HG03039 (cell line): ENCODE results near the gene COQ8A.

Experiments
- ATAC-seq: cut with Tn5 transposase; IDR thresholded peaks from one replicate; pipeline ENCODE4 v1.9.1; 2021; ENCODE audit warnings: mild to moderate bottlenecking, moderate library complexity; ENCODE audit not compliant: unreplicated experiment

The COQ8A gene

GRCh38 chr1:226940029-226940805 is at the start of gene COQ8A:
Gene COQ8A, plus strand, starts transcription at chr1:226940294. Its CDS starts 21,092 bp downstream, at chr1:226961386.
- peak; percentile 98 for ATAC-seq

- no peak for ATAC-seq
Observed at GRCh38 chr1:226890331-226891108, 49.6 kb upstream of the COQ8A start.

- no peak for ATAC-seq
Observed at GRCh38 chr1:226891346-226891745, 48.7 kb upstream of the COQ8A start.

DNA sequence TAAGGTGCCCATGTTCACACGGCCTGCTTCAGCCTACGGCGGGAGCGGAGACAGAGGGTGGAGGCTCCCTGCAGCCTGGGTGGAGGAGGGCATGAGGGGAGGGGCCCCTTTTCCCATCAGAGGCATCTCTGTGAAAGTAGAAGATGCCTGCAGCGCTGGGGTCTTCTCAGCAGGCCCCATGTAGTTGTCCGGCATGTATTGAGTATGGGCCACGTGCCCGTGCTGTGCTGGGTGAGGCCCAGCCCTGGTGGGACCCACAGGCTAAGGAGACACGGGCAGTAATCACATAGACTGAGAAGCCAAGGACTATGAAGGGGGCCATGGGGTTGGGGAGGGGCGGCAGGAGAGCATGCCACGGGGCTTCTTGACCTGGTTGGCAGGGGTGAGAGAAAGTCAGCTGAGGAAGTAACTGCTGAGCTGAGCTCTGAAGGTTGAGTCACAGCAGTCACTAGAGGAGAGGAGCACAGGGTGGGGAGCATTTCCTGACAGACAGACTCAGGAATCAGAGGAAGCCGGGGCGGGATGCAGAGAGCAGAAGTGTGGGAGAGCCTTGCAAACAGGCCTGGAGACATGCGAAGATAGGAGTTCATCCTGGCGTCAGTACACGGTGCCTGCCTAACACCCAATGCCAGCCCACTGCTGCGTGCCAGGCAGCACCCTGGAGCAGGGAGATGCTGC is 48.1 kb upstream of the COQ8A start:
- no peak for ATAC-seq

DNA sequence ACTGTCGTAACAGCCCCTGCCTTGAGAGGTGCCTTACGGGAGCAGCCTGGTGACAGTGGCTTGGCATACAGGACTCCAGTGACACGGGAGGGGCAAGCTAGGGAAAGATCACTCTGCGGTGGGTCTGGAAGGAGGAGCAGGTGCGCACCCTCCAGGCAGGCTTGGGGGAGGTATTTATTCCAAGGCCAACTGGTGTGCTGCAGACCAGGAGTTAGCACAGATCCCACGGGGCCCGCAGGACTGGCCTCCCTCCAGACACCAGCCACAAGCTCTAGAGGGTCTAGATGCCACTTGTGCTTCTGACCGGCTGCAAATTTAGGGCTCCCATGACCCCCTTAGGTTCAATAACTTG is 47.6 kb upstream of the COQ8A start:
- ATAC-seq = no peak

DNA sequence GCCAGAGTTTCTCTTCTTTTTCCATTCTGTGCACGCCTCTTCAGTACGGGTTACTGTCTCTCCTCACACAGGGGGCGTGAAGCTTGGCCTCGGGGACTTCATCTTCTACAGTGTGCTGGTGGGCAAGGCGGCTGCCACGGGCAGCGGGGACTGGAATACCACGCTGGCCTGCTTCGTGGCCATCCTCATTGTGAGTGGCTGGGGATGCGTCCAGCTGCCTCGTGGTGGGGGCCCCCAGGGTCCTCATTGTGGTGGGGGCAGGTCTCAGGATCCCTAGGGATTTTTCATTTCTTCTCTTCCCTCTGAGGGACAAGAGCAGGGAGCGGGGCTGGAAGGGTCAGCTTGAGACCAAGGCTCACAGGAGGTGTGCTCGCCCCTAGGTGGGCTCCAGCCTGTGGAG is 46.2 kb upstream of the COQ8A start:
- ATAC-seq = no peak

DNA sequence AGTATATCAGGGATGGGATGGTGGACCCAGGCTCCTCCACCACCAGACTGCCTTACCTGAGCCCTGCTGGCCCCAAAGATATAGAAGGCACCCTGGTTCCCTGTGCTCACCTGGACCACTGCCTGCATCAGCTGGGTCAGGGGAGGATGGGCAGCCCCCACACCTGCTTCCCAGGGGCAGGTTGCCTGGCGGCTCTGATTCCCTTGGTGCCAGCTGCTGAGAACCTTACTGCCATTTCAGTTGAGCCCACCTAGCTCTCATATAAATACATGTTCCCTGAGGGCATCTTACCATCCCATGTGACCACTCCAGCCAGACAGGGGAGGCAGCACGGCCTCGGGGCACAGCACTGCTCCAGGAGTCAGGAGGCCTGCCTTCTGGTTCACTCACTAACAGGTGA is 45.3 kb upstream of the COQ8A start:
- ATAC-seq = no peak

DNA sequence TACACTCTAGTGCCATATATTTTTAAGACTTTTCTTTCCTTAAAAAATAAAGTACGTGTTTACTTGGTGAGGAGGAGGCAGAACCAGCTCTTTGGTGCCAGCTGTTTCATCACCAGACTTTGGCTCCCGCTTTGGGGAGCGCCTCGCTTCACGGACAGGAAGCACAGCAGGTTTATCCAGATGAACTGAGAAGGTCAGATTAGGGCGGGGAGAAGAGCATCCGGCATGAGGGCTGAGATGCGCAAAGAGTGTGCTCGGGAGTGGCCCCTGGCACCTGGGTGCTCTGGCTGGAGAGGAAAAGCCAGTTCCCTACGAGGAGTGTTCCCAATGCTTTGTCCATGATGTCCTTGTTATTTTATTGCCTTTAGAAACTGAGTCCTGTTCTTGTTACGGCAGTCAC is 44.5 kb upstream of the COQ8A start:
- no peak for ATAC-seq

DNA sequence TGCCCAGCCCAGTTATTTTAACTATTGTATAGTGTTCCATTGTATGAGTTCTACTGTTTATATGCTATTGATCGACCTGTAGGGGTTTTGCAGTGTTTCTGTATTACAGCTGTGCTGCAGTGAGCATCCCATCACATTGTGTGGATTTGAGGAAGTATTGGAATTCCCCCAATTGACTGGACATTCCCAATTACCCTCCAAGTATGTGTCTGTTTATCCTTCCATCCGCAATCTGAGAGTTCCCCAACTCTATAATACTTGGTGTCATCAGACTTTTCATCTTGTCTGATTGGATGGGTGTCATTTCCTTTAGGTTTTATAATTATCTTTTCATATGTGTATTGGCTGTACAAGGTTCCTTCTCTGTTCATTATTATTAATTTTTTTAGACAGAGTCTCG is 41.8 kb upstream of the COQ8A start:
- no peak for ATAC-seq

DNA sequence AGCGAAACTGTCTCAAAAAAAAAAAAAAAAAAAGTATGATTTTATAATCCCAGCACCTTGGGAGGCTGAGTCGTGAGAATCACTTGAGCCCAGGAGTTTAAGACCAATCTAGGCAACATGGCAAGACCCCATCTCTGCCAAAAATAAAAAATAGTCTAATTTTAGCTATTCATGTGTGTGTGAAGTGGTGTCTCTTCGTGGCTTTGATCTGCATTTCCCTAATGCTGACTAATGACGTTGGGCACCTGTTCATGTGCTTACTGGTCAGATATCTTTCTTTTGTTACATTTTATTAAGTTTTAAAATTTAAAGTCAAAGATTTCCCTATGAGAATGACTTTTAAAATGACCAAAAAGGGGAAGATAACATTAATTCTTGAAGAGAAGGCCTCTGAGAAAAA is 38.7 kb upstream of the COQ8A start:
- ATAC-seq = no peak

DNA sequence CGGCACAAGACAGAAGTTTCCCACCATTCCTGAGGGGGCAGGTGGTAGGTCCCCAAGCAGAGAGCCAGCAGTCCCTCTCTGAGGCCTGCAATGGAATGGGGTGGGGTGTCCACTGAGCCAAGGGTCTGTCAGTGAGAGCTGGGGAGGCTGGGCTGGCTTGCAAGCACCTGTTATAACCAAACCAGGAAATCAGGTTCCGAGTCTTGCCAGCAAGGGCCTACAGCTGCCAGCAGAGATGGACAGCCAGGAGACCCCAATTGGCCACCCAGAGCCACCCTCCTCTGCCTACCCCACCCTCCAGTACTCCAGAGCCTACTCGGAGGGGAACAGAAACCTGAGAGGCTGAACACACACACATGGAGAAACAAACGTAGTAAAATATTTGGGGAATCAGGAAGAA is 37.5 kb upstream of the COQ8A start:
- ATAC-seq = no peak

DNA sequence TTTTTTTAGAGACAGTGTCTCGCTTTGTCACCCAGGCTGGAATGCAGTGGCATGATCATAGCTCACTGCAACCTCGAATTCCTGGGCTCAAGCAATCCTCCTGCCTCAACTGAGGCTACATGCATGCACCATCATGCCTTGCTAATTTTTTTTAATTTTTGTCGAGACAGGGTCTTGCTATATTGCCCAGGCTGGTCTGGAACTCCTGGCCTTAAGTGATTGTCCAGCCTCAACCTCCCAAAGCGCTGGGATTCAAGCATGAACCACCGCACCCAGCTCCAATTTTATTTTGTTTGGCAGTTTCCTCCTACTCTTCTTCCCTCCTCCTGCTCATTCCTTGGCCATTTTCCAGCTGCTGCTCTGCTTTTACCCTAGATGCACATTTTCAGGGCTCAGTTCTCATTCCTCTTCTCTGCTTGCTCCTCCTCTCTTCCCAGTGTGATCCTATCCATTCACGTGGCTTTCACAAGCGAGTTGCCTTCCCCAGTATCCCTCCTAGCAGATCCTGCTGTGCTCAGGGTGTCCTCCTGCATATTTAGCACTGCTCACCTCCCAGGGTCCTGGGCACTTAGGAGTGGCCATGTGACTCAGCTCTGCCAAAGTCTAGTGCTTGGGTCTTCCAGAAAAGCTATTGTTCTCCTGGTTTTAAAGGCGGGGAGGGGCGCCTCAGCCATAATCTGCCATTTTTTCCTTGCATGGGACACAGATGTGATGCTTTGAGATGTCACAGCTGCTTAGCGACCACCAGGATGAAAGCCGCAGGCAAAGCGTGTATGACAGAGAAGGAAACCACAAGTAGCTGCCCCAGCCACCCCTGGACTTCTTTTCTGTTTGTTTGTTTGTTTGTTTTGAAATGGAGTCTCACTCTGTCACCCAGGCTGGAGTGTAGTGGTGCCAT is 36.0 kb upstream of the COQ8A start:
- no peak for ATAC-seq

GRCh38 chr1:226904772-226905171 is 35.3 kb upstream of the COQ8A start:
- ATAC-seq = no peak

DNA sequence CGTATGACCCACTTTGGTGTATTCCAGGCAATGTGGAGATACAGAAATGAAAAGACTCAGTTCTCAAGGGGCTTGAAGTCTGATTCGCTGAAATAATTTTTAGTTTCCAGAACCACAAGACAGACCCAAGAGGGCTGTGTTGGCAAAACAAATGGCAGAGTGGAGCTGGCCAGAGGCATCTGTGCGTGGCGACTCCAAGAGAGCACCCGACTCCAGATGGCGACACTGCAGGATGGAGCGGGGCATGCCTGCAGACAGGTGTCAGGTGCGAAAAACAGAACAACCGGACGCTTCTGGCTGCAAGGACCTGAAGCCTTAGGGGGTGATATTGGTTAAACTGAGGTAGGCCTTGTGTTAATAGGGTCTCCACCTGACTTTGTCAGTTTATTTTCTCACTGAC is 31.7 kb upstream of the COQ8A start:
- ATAC-seq = no peak

GRCh38 chr1:226908913-226909312 is 31.2 kb upstream of the COQ8A start:
- no peak for ATAC-seq

DNA sequence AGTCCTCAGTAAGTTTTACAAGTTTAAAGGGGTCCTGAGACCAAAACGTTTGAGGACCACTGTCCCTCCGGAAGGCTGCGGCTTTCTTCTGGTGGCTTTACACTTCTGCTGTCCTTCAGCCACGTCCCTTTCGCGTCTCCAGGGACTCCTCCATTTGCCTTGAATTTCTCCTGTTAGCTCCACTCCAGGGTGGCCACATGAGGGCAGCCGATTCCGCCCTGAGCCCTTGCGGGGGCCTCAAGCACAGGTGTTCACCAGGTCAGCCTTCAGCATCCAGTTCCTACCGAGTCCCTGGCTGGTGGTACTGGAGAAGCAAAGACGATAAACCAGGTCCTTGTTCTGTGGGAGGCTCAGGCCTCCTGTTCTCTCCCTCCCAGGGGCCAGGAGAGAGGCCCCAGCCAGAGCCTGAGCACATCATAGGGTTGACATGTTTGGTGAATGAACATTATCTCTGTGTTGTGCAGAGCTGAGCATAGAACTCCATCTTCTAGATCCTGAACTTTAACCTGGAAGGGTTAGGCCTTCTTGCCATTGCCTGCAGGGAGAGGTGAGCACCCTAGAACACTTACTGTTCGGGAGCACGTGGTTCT is 27.4 kb upstream of the COQ8A start:
- ATAC-seq = peak; percentile 52

- ATAC-seq = no peak
Observed at GRCh38 chr1:226915672-226915995, 24.5 kb upstream of the COQ8A start.

DNA sequence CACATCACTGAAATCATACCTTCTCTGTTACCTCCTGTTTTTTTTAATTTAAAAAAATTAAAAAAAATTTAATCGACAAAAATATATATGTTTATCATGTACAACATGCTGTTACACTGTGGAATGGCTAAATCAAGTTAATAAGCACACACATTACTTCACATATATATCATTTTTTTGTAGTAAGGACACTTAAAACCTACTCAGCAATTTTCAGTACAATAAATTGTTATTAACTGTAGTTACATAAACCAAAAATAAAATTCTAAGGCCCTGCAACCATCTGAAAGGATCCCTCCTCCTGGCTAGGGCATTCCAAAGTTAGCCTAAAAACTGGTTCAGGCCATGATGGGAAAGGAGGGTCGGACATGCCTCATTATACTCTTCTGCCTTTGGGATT is 23.6 kb upstream of the COQ8A start:
- no peak for ATAC-seq

DNA sequence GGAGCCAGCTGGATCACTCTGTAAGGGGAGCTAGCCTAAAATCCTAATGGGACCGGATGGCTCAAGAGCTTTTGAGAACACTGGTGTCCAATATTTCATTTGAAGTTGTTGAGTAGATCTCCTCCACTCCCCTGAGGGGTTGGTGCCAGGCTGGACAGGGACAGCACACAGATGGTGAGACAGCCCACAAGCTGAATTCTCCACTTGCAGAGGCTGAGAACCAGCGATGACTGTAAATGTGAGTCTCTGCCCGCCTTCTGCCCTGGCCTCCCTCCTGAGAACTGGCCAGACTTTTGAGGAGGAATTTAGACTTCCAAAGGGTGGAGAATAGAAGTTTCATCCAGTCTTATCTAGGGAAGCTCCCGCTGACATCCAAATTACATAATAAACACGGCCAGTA is 20.5 kb upstream of the COQ8A start:
- no peak for ATAC-seq

DNA sequence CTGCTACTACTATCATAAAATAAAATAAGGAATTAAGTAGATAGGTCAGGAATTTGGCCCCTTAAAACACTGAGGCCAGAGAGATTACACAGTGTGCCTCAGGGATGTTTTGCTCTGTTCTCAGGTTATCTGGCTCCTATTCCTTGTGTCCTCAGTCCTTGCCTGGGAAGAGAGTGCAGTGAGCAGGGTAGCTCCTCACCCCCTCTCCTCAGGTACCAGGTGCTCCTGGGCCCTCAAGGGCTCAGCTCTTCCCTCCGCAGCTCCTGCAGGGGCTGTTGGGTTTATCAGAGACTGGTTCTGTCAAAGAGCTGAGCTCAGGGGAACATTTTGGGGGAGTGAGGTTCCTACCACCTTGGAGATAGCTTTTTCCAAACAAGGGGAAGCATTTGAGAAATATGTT is 20.1 kb upstream of the COQ8A start:
- no peak for ATAC-seq

DNA sequence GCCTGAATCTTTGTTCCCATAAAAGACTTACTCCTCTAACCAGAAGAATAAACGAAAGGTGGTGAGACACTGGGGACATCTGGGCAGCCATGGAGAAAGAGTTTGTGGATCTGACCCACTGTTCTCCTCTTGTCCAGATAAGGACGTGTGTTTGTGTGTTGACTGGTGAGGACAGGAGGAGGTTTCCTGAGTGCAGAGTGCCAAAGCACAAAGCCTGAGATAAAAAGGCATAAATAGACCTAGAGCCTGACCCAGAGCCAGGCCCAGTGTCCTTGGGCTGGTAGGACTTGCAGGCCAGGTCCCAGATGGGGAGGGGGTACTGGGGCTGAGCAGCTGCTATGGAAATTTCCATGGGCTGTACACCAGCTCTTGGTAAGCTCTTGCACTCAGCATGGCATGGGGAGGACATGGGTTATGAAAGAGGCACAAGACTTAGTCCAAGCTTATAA is 19.6 kb upstream of the COQ8A start:
- no peak for ATAC-seq
